H9 (cell line): ENCODE measurements around the gene RANBP6. TPM values are rescaled to one million over a fixed set of nuclear protein-coding genes. Genes with fewer than 3 reads are reported as not detected.
A peak's percentile ranks its signal among the peaks of the same experiment; 100 is the strongest.
"Not testable (repeated sequence)": the region's sequence is repeated elsewhere in the genome, so short reads cannot be mapped to it uniquely, and the experiment has no call there.

ENCODE experiments used
- DNase-seq: peaks from one replicate; pipeline ENCODE4 v3.0.0-alpha.2; 2017
- H2AFZ ChIP-seq: one replicate; pipeline ENCODE4 v1.6.1; 2013; ENCODE audit warnings: mild to moderate bottlenecking, low read length, control low read depth, moderate library complexity
- H2AK5ac ChIP-seq: 2 replicates; pipeline ENCODE4 v1.6.1; 2013; ENCODE audit warnings: low read length, control low read depth, mixed read lengths; ENCODE audit not compliant: insufficient read length
- H2BK120ac ChIP-seq: one replicate; pipeline ENCODE4 v1.6.1; 2013; ENCODE audit warnings: low read depth, mild to moderate bottlenecking, low read length, control low read depth, inconsistent platforms; ENCODE audit not compliant: poor library complexity, severe bottlenecking
- H2BK12ac ChIP-seq: 2 replicates; pipeline ENCODE4 v1.6.1; 2013; ENCODE audit warnings: low read length, control low read depth, mixed read lengths, low read depth; ENCODE audit not compliant: insufficient read length
- H2BK15ac ChIP-seq: 2 replicates; pipeline ENCODE4 v1.6.1; 2013; ENCODE audit warnings: low read depth, low read length, control low read depth
- H2BK20ac ChIP-seq: one replicate; pipeline ENCODE4 v1.6.1; 2013; ENCODE audit warnings: low read depth, mild to moderate bottlenecking, low read length, control low read depth, inconsistent platforms; ENCODE audit not compliant: poor library complexity, severe bottlenecking
- H2BK5ac ChIP-seq: 2 replicates; pipeline ENCODE4 v1.6.1; 2013; ENCODE audit warnings: low read length, control low read depth, mixed read lengths; ENCODE audit not compliant: insufficient read length
- H3K14ac ChIP-seq: 2 replicates; pipeline ENCODE4 v1.6.1; 2013; ENCODE audit warnings: low read length, control low read depth; ENCODE audit not compliant: insufficient read depth
- H3K18ac ChIP-seq: 2 replicates; pipeline ENCODE4 v1.6.1; 2013; ENCODE audit warnings: low read depth, mild to moderate bottlenecking, mixed read lengths, low read length, control low read depth; ENCODE audit not compliant: insufficient read length
- H3K23ac ChIP-seq: 2 replicates; pipeline ENCODE4 v1.6.1; 2013; ENCODE audit warnings: low read length, control low read depth, mixed read lengths, low read depth; ENCODE audit not compliant: insufficient read length
- H3K23me2 ChIP-seq: 2 replicates; pipeline ENCODE4 v1.6.1; 2013; ENCODE audit warnings: low read depth, mild to moderate bottlenecking, mixed read lengths, low read length, control low read depth; ENCODE audit not compliant: insufficient read length, poor library complexity, severe bottlenecking
- H3K27ac ChIP-seq: 2 replicates; pipeline ENCODE4 v1.5.1; 2013; ENCODE audit warnings: low read length, control low read depth, mixed read lengths, low read depth; ENCODE audit not compliant: insufficient read length
- H3K27me3 ChIP-seq: 2 replicates; pipeline ENCODE4 v1.6.1; 2013; ENCODE audit warnings: low read length, control low read depth, inconsistent platforms; ENCODE audit not compliant: insufficient read depth
- H3K4ac ChIP-seq: 2 replicates; pipeline ENCODE4 v1.6.1; 2013; ENCODE audit warnings: low read depth, mild to moderate bottlenecking, control low read depth, inconsistent platforms, low read length, moderate library complexity
- H3K4me1 ChIP-seq: 2 replicates; pipeline ENCODE4 v1.6.1; 2013; ENCODE audit warnings: low read length, control low read depth, inconsistent platforms; ENCODE audit not compliant: insufficient read depth
- H3K4me2 ChIP-seq: 2 replicates; pipeline ENCODE4 v1.6.1; 2013; ENCODE audit warnings: low read length, control low read depth, mixed read lengths; ENCODE audit not compliant: insufficient read length, insufficient read depth
- H3K56ac ChIP-seq: 2 replicates; pipeline ENCODE4 v1.6.1; 2013; ENCODE audit warnings: low read depth, mild to moderate bottlenecking, mixed read lengths, low read length, control low read depth; ENCODE audit not compliant: insufficient read length
- H3K79me1 ChIP-seq: 2 replicates; pipeline ENCODE4 v1.6.1; 2013; ENCODE audit warnings: low read depth, mild to moderate bottlenecking, moderate library complexity, low read length, control low read depth, inconsistent platforms; ENCODE audit not compliant: insufficient read depth, poor library complexity, severe bottlenecking
- H3K79me2 ChIP-seq: 2 replicates; pipeline ENCODE4 v1.6.1; 2013; ENCODE audit warnings: low read length, control low read depth, inconsistent platforms; ENCODE audit not compliant: insufficient read depth
- H3K9ac ChIP-seq: 2 replicates; pipeline ENCODE4 v1.6.1; 2013; ENCODE audit warnings: low read length, control low read depth, mixed read lengths; ENCODE audit not compliant: insufficient read length; ENCODE audit errors: extremely low read depth
- H3K9me3 ChIP-seq: one replicate; pipeline ENCODE4 v1.6.1; 2013; ENCODE audit warnings: low read depth, low read length, inconsistent platforms; ENCODE audit not compliant: control insufficient read depth
- H3T11ph ChIP-seq: one replicate; pipeline ENCODE4 v1.6.1; 2013; ENCODE audit warnings: mild to moderate bottlenecking, low read length, control low read depth, inconsistent platforms
- H4K20me1 ChIP-seq: one replicate; pipeline ENCODE4 v1.6.1; 2013; ENCODE audit not compliant: control insufficient read depth, insufficient read length, insufficient read depth
- H4K5ac ChIP-seq: 2 replicates; pipeline ENCODE4 v1.6.1; 2013; ENCODE audit warnings: low read depth, mild to moderate bottlenecking, mixed read lengths, low read length, control low read depth; ENCODE audit not compliant: insufficient read length
- H4K8ac ChIP-seq: replicated peaks from 2 replicates; pipeline ENCODE4 v1.6.1; 2013; ENCODE audit warnings: low read length, control low read depth, mixed read lengths, low read depth; ENCODE audit not compliant: insufficient read length
- H4K91ac ChIP-seq: 2 replicates; pipeline ENCODE4 v1.6.1; 2013; ENCODE audit warnings: low read depth, mild to moderate bottlenecking, moderate library complexity, mixed read lengths, low read length, control low read depth; ENCODE audit not compliant: insufficient read length
- H3K27ac Mint-ChIP-seq, 3 experiments: 2 replicates in 2 of 3; 3 replicates in 1 of 3; pipeline ENCODE4 v1.8.0; 2020 to 2021; ENCODE audit warnings: mixed read lengths in 3 of 3, mild to moderate bottlenecking in 1 of 3, moderate library complexity in 1 of 3
- H3K27me3 Mint-ChIP-seq: 2 replicates; pipeline ENCODE4 v1.8.0; 2021; ENCODE audit warnings: low read depth, mild to moderate bottlenecking, moderate library complexity, mixed read lengths
- H3K36me3 Mint-ChIP-seq, 3 experiments: 2 replicates in 2 of 3; 3 replicates in 1 of 3; pipeline ENCODE4 v1.8.0; 2020 to 2021; ENCODE audit warnings: low read depth in 3 of 3, mixed read lengths in 3 of 3; ENCODE audit not compliant: insufficient read depth in 1 of 3
- H3K4me1 Mint-ChIP-seq, 2 experiments: 2 replicates each; pipeline ENCODE4 v1.8.0; 2020; ENCODE audit warnings: mixed read lengths in 2 of 2
- H3K4me3 Mint-ChIP-seq, 2 experiments: 2 replicates in 1 of 2; 3 replicates in 1 of 2; pipeline ENCODE4 v1.8.0; 2020 to 2021; ENCODE audit warnings: mild to moderate bottlenecking in 2 of 2, mixed read lengths in 2 of 2, moderate library complexity in 1 of 2
- H3K9me3 Mint-ChIP-seq, 2 experiments: 2 replicates in 1 of 2; 3 replicates in 1 of 2; pipeline ENCODE4 v1.8.0; 2020; ENCODE audit warnings: mild to moderate bottlenecking in 2 of 2, mixed read lengths in 2 of 2, moderate library complexity in 1 of 2
- CTCF ChIP-seq: fragments of 200-600 bp; sonication (generic); conservative IDR thresholded peaks from 3 replicates; pipeline ENCODE4 v1.8.0; 2021; ENCODE audit warnings: antibody characterized with exemption, mild to moderate bottlenecking
- WGBS: extraction: QIAGEN DNeasy Blood & Tissue Kit; methylation state at CpG from one replicate; pipeline ENCODE4 v1.1.7; 2013; ENCODE audit warnings: missing lambda C conversion rate, low lambda C conversion rate, mixed read lengths; ENCODE audit not compliant: insufficient read length; ENCODE audit errors: extremely low coverage; 5-methylcytosine and 5-hydroxymethylcytosine counted together
- total RNA-seq: library from RNA; stranded (reverse); gene quantifications from 2 replicates; pipeline ENCODE4 v1.2.1, GENCODE V29; 2021

The RANBP6 gene
- total RNA-seq, 1 experiment from 2014 or later: 19.1 TPM

- Histone ChIP-seq H4K20me1 (no peaks in the 10 kb centered on the region), H3K4ac (no peak overlapping the region), H3K79me1 (no peaks in the 10 kb centered on the region), H4K5ac (no peak overlapping the region), H2BK12ac (no peak overlapping the region), H2BK120ac (no peak overlapping the region), H2BK20ac (no peak overlapping the region), H2AFZ (no peak overlapping the region), H3K56ac (no peak overlapping the region), H3K9ac (no peak overlapping the region), H4K91ac (no peak overlapping the region), H3T11ph (no peak overlapping the region), H3K23me2 (no peaks in the 10 kb centered on the region), H2AK5ac (no peak overlapping the region), H3K4me1 (no peaks in the 10 kb centered on the region), H3K79me2 (no peaks in the 10 kb centered on the region), H3K9me3 (no peaks in the 10 kb centered on the region), H3K18ac (no peak overlapping the region), H2BK15ac (no peak overlapping the region), H2BK5ac (no peak overlapping the region), H3K4me2 (no peak overlapping the region), H3K27ac (no peak overlapping the region), H3K14ac (no peak overlapping the region), H4K8ac (no peak overlapping the region), H3K27me3 (no peaks in the 10 kb centered on the region), H3K23ac (no peak overlapping the region)
- no peak for DNase-seq
- peak; percentile 70 for TF ChIP-seq CTCF
- Mint-ChIP-seq H3K9me3 (peaks cover 11% of the 10 kb centered on the region in 2 experiments; a peak in 4 of 5 replicates), H3K27ac (no peak overlapping the region), H3K4me1 (peaks cover 10 to 12% of the 10 kb centered on the region in 2 experiments), H3K27me3 (no peaks in the 10 kb centered on the region), H3K4me3 (no peak overlapping the region), H3K36me3 (peaks cover 0 to 6% (median 4%) of the 10 kb centered on the region in 3 experiments; a peak in 3 of 7 replicates)
- no CpG with 5 or more reads among the region's 4 CpGs for WGBS
These were observed 8.7 kb upstream of the RANBP6 start for GRCh38 chr9:6024035-6024554.

- Mint-ChIP-seq H3K9me3 (peaks cover 10 to 15% of the 10 kb centered on the region in 2 experiments), H3K4me1 (peaks cover 18% of the 10 kb centered on the region in 2 experiments), H3K36me3 (peaks cover 26 to 35% (median 30%) of the 10 kb centered on the region in 3 experiments)
- H4K8ac ChIP-seq, H2BK20ac ChIP-seq, H3K4me2 ChIP-seq, H3K18ac ChIP-seq, H2AFZ ChIP-seq, DNase-seq, H3K4me3 Mint-ChIP-seq, H3K9ac ChIP-seq, H3K56ac ChIP-seq, H3K14ac ChIP-seq, H2AK5ac ChIP-seq, H3K4me1 ChIP-seq, H2BK5ac ChIP-seq, H3K27me3 ChIP-seq, H3K27ac Mint-ChIP-seq, H3T11ph ChIP-seq, H4K5ac ChIP-seq, H3K27ac ChIP-seq, H3K79me1 ChIP-seq, H3K4ac ChIP-seq, H4K91ac ChIP-seq, H2BK120ac ChIP-seq, H2BK12ac ChIP-seq, H3K9me3 ChIP-seq, H3K23ac ChIP-seq, H2BK15ac ChIP-seq, H4K20me1 ChIP-seq, H3K27me3 Mint-ChIP-seq, H3K23me2 ChIP-seq: not testable (repeated sequence)
- peaks cover 23% of the 10 kb centered on the region for H3K79me2 ChIP-seq
- no CpG with 5 or more reads among the region's 10 CpGs for WGBS
These were observed 1.6 kb upstream of the RANBP6 start for GRCh38 chr9:6016975-6017374.
